HEK293 (cell line): ENCODE results near the gene USP7.

Source experiments
- CTCF ChIA-PET: fragments of 350-600 bp; formaldehyde crosslinking; extraction: SDS; loops from one replicate; lab custom pipeline; 2021; ENCODE audit warnings: antibody characterized with exemption; lab: Yijun Ruan, JAX
- POLR2A ChIA-PET: fragments of 300-600 bp; formaldehyde crosslinking; extraction: SDS; loops from one replicate; lab custom pipeline; 2020; ENCODE audit warnings: antibody characterized with exemption, inconsistent platforms; lab: Yijun Ruan, JAX
- H3K27ac ChIP-seq: fragments of 200-500 bp; sonication (Bioruptor generic); 2 replicates; pipeline ENCODE4 v1.5.1; 2014; ENCODE audit warnings: low read depth, low read length, control low read depth, inconsistent platforms; ENCODE audit errors: extremely low read depth
- H3K36me3 ChIP-seq, 2 experiments: fragments of 200-500 bp in 1 of 2; sonication (Bioruptor generic) in 1 of 2; 1 replicate in 1 of 2; 2 replicates in 1 of 2; pipeline ENCODE4 v1.5.1; 2014 to 2017; ENCODE audit warnings: inconsistent platforms in 2 of 2, low read length in 2 of 2; ENCODE audit not compliant: control insufficient read depth in 2 of 2, insufficient read depth in 1 of 2
- H3K4me1 ChIP-seq: fragments of 200-500 bp; sonication (Bioruptor generic); 2 replicates; pipeline ENCODE4 v1.5.1; 2014; ENCODE audit warnings: mild to moderate bottlenecking, low read length, inconsistent platforms; ENCODE audit not compliant: control insufficient read depth, insufficient read depth
- H3K4me3 ChIP-seq: 2 replicates; pipeline ENCODE4 v1.5.1; 2011; ENCODE audit warnings: low read depth, mild to moderate bottlenecking, control low read depth, low read length, moderate library complexity
- H3K9me3 ChIP-seq: fragments of 200-500 bp; sonication (Bioruptor generic); 2 replicates; pipeline ENCODE4 v1.5.1; 2014; ENCODE audit warnings: low read depth, low read length, inconsistent platforms; ENCODE audit not compliant: control insufficient read depth, insufficient read depth
- GLIS1 ChIP-seq: fragments of 450-650 bp; formaldehyde crosslinking; IDR thresholded peaks from 2 replicates; pipeline ENCODE4 v1.5.1; 2016; ENCODE audit warnings: missing biosample characterization, missing genetic modification characterization
- GLIS2 ChIP-seq: fragments of 450-650 bp; formaldehyde crosslinking; IDR thresholded peaks from 2 replicates; pipeline ENCODE4 v1.5.1; 2016; ENCODE audit warnings: missing biosample characterization, missing genetic modification characterization
- HOXD13 ChIP-seq: sonication (generic); formaldehyde crosslinking; IDR thresholded peaks from 2 replicates; pipeline ENCODE4 v1.8.0; 2022; ENCODE audit warnings: missing genetic modification reagents, borderline replicate concordance
- KLF17 ChIP-seq: fragments of 450-650 bp; formaldehyde crosslinking; IDR thresholded peaks from 2 replicates; pipeline ENCODE4 v1.5.1; 2016; ENCODE audit warnings: missing biosample characterization, missing genetic modification characterization
- ZNF112 ChIP-seq: fragments of 450-650 bp; formaldehyde crosslinking; IDR thresholded peaks from 2 replicates; pipeline ENCODE4 v1.5.0; 2017; ENCODE audit warnings: missing biosample characterization, missing genetic modification characterization
- ZNF121 ChIP-seq: fragments of 450-650 bp; formaldehyde crosslinking; IDR thresholded peaks from 2 replicates; pipeline ENCODE4 v1.5.1; 2016; ENCODE audit warnings: missing biosample characterization, missing genetic modification characterization
- ZNF366 ChIP-seq: fragments of 450-650 bp; formaldehyde crosslinking; conservative IDR thresholded peaks from 2 replicates; pipeline ENCODE4 v1.5.1; 2016; ENCODE audit warnings: missing biosample characterization, missing genetic modification characterization
- ZNF544 ChIP-seq: fragments of 450-650 bp; formaldehyde crosslinking; IDR thresholded peaks from 2 replicates; pipeline ENCODE4 v1.5.0; 2017; ENCODE audit warnings: missing biosample characterization, missing genetic modification characterization
- ZNF558 ChIP-seq: fragments of 450-650 bp; formaldehyde crosslinking; IDR thresholded peaks from 2 replicates; pipeline ENCODE4 v1.5.1; 2016; ENCODE audit warnings: missing biosample characterization, missing genetic modification characterization
- ZNF571 ChIP-seq: fragments of 450-650 bp; formaldehyde crosslinking; IDR thresholded peaks from 2 replicates; pipeline ENCODE4 v1.5.0; 2017; ENCODE audit warnings: missing biosample characterization, missing genetic modification characterization
- ZNF585B ChIP-seq: fragments of 450-650 bp; formaldehyde crosslinking; IDR thresholded peaks from 2 replicates; pipeline ENCODE4 v1.5.1; 2016; ENCODE audit warnings: missing biosample characterization, missing genetic modification characterization
- ZNF776 ChIP-seq: fragments of 450-650 bp; formaldehyde crosslinking; IDR thresholded peaks from 2 replicates; pipeline ENCODE4 v1.5.0; 2017; ENCODE audit warnings: missing biosample characterization, missing genetic modification characterization, borderline replicate concordance
- ZNF837 ChIP-seq: fragments of 450-650 bp; formaldehyde crosslinking; IDR thresholded peaks from 2 replicates; pipeline ENCODE4 v1.5.1; 2016; ENCODE audit warnings: missing biosample characterization, missing genetic modification characterization
- ZSCAN30 ChIP-seq: fragments of 450-650 bp; IDR thresholded peaks from 2 replicates; pipeline ENCODE4 v1.5.1; 2018; ENCODE audit warnings: missing biosample characterization, mild to moderate bottlenecking, missing genetic modification characterization, moderate library complexity
- ZSCAN4 ChIP-seq: fragments of 450-650 bp; formaldehyde crosslinking; IDR thresholded peaks from 2 replicates; pipeline ENCODE4 v1.5.1; 2017; ENCODE audit warnings: missing biosample characterization, missing genetic modification characterization
- TF ChIP-seq, protein P1 (sequence below): fragments of 450-650 bp; formaldehyde crosslinking; IDR thresholded peaks from 2 replicates; pipeline ENCODE4 v1.5.1; 2016; ENCODE audit warnings: missing biosample characterization, missing genetic modification characterization
- TF ChIP-seq, protein P2 (sequence below): fragments of 450-650 bp; formaldehyde crosslinking; IDR thresholded peaks from 2 replicates; pipeline ENCODE4 v1.5.1; 2016; ENCODE audit warnings: missing biosample characterization, missing genetic modification characterization
- TF ChIP-seq, protein P3 (sequence below): fragments of 450-650 bp; formaldehyde crosslinking; IDR thresholded peaks from 2 replicates; pipeline ENCODE4 v1.5.1; 2016; ENCODE audit warnings: missing biosample characterization, missing genetic modification characterization
- TF ChIP-seq, protein P4 (sequence below): sonication (generic); formaldehyde crosslinking; IDR thresholded peaks from 2 replicates; pipeline ENCODE4 v1.8.1; 2022; ENCODE audit warnings: mild to moderate bottlenecking, moderate library complexity, missing genetic modification reagents

USP7 gene

DNA sequence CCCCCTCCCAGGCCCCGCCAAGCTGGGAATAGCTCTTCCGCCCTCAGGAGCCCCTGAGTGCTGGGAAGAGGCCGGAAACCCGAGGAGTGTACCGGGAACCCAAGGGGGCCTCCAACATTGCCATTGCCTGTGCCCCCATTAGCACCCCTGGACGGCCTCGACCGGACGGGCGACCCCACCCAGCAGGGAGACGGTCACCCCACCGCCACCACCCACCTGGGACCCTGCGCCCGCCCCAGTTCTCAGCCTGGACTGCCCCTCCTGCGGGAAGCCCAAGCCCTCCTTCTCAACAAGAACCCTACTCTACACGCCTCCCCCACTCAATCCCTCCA is 96.9 kb downstream of the USP7 start:
- TF ChIP-seq, protein P1, sequence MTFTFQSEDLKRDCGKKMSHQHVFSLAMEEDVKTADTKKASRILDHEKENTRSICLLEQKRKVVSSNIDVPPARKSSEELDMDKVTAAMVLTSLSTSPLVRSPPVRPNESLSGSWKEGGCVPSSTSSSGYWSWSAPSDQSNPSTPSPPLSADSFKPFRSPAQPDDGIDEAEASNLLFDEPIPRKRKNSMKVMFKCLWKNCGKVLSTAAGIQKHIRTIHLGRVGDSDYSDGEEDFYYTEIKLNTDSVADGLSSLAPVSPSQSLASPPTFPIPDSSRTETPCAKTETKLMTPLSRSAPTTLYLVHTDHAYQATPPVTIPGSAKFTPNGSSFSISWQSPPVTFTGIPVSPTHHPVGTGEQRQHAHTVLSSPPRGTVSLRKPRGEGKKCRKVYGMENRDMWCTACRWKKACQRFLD (tag by site-specific recombination) = no peak
- peak; percentile 66; the same call in 1 of the 2 replicates for TF ChIP-seq ZNF366 (tag by site-specific recombination)
- TF ChIP-seq ZSCAN4 (tag by site-specific recombination) = no peak
- TF ChIP-seq ZNF837 (tag by site-specific recombination) = no peak
- peak; percentile 30; the same call in 1 of the 2 replicates for TF ChIP-seq GLIS2 (tag by site-specific recombination)
- peaks cover 0 to 14% of the 10 kb centered on the region in 2 experiments; a peak in 2 of 3 replicates for H3K36me3 ChIP-seq
- no peak overlapping the region for H3K27ac ChIP-seq
- peaks cover 11% of the 10 kb centered on the region for H3K4me1 ChIP-seq
- ChIA-PET CTCF (no interaction called here), POLR2A (interaction anchor here (2.4 kb wide), 1 partner anchor 69 kb away, joined by 14 read pairs; the partner anchor contains the start of genes PMM2 and TMEM186)
- peak overlapping the region; percentile 75 for H3K4me3 ChIP-seq
- H3K9me3 ChIP-seq = no peaks in the 10 kb centered on the region

- Histone ChIP-seq H3K27ac (no peak overlapping the region), H3K9me3 (no peaks in the 10 kb centered on the region), H3K36me3 (peaks cover 0 to 14% of the 10 kb centered on the region in 2 experiments; a peak in 2 of 3 replicates), H3K4me3 (peak overlapping the region; percentile 75), H3K4me1 (peaks cover 11% of the 10 kb centered on the region)
- CTCF ChIA-PET = no interaction called here
- POLR2A ChIA-PET = no interaction called here
- peak; percentile 28; the same call in 1 of the 2 replicates for TF ChIP-seq GLIS1 (tag by site-specific recombination)
- no peak for TF ChIP-seq ZNF544 (tag by site-specific recombination)
- TF ChIP-seq ZNF121 = peak; percentile 64; the same call in 1 of the 2 replicates
Measured at GRCh38 chr16:8866118-8866883, 97.4 kb downstream of the USP7 start.

DNA sequence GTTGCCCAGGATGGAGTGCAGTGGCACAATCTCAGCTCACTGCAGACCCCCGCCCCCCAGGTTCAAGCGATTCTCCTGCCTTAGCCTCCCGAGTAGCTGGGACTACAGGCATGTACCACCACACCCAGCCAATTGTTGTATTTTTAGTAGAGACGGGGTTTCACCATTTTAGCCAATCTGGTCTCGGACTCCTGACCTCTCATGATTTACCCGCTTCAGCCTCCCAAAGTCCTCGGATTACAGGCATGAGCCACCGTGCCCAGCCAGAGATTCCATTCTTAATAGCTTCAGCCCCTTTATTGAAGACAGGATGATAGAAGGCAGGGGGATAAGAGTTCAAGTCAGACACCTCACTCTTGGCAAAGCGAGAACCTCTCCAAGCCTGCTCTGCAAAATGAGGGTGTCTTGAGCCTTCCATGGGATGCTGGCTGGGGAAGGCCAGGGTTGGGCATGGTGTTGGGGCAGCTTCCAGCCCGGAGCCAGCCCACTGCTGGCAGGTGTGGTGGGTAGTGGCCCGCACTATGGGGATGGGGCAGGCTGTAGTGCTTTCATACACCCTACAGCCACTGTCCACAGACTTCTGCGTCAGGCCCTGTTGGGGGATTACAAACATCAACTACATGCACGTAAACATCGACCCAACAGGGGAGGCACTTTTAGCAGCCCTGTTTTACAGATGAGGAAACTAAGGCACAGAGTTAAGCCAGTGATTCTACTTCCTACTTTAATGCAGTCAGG is 98.4 kb downstream of the USP7 start:
- ChIA-PET POLR2A (interaction anchor here (1.6 kb wide), 1 partner anchor 14 kb away, joined by 3 read pairs; no protein-coding TSS in a partner anchor), CTCF (interaction anchor here (4.2 kb wide), 1 partner anchor 15 kb away, joined by 28 read pairs; no protein-coding TSS in a partner anchor)
- Histone ChIP-seq H3K36me3 (peaks cover 0 to 17% of the 10 kb centered on the region in 2 experiments; a peak in 2 of 3 replicates), H3K4me1 (peaks cover 11% of the 10 kb centered on the region), H3K4me3 (no peak overlapping the region), H3K9me3 (no peaks in the 10 kb centered on the region), H3K27ac (no peak overlapping the region)
- no peak for TF ChIP-seq HOXD13 (CRISPR knock-in tag)
- no peak for TF ChIP-seq KLF17 (tag by site-specific recombination)
- no peak for TF ChIP-seq GLIS1 (tag by site-specific recombination)
- no peak for TF ChIP-seq ZNF112 (tag by site-specific recombination)
- TF ChIP-seq, protein P2, sequence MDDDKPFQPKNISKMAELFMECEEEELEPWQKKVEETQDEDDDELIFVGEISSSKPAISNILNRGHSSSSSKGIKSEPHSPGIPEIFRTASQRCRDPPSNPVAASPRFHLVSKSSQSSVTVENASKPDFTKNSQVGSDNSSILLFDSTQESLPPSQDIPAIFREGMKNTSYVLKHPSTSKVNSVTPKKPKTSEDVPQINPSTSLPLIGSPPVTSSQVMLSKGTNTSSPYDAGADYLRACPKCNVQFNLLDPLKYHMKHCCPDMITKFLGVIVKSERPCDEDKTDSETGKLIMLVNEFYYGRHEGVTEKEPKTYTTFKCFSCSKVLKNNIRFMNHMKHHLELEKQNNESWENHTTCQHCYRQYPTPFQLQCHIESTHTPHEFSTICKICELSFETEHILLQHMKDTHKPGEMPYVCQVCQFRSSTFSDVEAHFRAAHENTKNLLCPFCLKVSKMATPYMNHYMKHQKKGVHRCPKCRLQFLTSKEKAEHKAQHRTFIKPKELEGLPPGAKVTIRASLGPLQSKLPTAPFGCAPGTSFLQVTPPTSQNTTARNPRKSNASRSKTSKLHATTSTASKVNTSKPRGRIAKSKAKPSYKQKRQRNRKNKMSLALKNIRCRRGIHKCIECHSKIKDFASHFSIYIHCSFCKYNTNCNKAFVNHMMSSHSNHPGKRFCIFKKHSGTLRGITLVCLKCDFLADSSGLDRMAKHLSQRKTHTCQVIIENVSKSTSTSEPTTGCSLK (tag by site-specific recombination) = no peak
- TF ChIP-seq ZNF571 (tag by site-specific recombination) = no peak
- no peak for TF ChIP-seq ZNF585B
- no peak for TF ChIP-seq ZNF558 (tag by site-specific recombination)
- TF ChIP-seq, protein P3, sequence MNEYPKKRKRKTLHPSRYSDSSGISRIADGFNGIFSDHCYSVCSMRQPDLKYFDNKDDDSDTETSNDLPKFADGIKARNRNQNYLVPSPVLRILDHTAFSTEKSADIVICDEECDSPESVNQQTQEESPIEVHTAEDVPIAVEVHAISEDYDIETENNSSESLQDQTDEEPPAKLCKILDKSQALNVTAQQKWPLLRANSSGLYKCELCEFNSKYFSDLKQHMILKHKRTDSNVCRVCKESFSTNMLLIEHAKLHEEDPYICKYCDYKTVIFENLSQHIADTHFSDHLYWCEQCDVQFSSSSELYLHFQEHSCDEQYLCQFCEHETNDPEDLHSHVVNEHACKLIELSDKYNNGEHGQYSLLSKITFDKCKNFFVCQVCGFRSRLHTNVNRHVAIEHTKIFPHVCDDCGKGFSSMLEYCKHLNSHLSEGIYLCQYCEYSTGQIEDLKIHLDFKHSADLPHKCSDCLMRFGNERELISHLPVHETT (tag by site-specific recombination) = no peak
- TF ChIP-seq ZSCAN30 (tag by site-specific recombination) = no peak
- TF ChIP-seq ZNF776 (tag by site-specific recombination) = no peak
- TF ChIP-seq, protein P4, sequence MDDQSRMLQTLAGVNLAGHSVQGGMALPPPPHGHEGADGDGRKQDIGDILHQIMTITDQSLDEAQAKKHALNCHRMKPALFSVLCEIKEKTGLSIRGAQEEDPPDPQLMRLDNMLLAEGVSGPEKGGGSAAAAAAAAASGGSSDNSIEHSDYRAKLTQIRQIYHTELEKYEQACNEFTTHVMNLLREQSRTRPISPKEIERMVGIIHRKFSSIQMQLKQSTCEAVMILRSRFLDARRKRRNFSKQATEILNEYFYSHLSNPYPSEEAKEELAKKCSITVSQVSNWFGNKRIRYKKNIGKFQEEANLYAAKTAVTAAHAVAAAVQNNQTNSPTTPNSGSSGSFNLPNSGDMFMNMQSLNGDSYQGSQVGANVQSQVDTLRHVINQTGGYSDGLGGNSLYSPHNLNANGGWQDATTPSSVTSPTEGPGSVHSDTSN (CRISPR knock-in tag) = no peak
